Osteocyte (in vitro differentiated cells): ENCODE measurements around the gene NCL. TPM values are rescaled to one million over a fixed set of nuclear protein-coding genes. Genes with fewer than 3 reads are reported as not detected.

Experiments
- DNase-seq: peaks from one replicate; pipeline ENCODE4 v3.0.0; 2021; ENCODE audit warnings: mixed read lengths; ENCODE audit not compliant: unreplicated experiment; ENCODE audit errors: extremely low spot score
- H3K27ac Mint-ChIP-seq: one replicate; pipeline ENCODE4 v1.8.0; 2021; ENCODE audit warnings: mild to moderate bottlenecking, mixed read lengths; ENCODE audit not compliant: unreplicated experiment
- H3K27me3 Mint-ChIP-seq: one replicate; pipeline ENCODE4 v1.8.0; 2021; ENCODE audit warnings: mixed read lengths; ENCODE audit not compliant: unreplicated experiment
- H3K36me3 Mint-ChIP-seq: one replicate; pipeline ENCODE4 v1.8.0; 2021; ENCODE audit warnings: mixed read lengths; ENCODE audit not compliant: unreplicated experiment
- H3K4me1 Mint-ChIP-seq: one replicate; pipeline ENCODE4 v1.8.0; 2021; ENCODE audit warnings: mixed read lengths; ENCODE audit not compliant: unreplicated experiment
- H3K4me3 Mint-ChIP-seq: one replicate; pipeline ENCODE4 v1.8.0; 2021; ENCODE audit warnings: mild to moderate bottlenecking, moderate library complexity, mixed read lengths; ENCODE audit not compliant: unreplicated experiment
- H3K9me3 Mint-ChIP-seq: one replicate; pipeline ENCODE4 v1.8.0; 2021; ENCODE audit warnings: mixed read lengths; ENCODE audit not compliant: unreplicated experiment
- CTCF ChIP-seq: fragments of 200-600 bp; sonication (generic); IDR thresholded peaks from 2 replicates; pipeline ENCODE4 v1.5.0; 2021; ENCODE audit warnings: antibody characterized with exemption, mild to moderate bottlenecking, moderate library complexity
- total RNA-seq: library from RNA; stranded (reverse); gene quantifications from 2 replicates; pipeline ENCODE4 v1.2.1, GENCODE V29; 2021

NCL gene
- total RNA-seq, 1 donor from 2014 or later = 421 TPM

- no peak for DNase-seq
- Mint-ChIP-seq H3K4me3 (no peak overlapping the region), H3K36me3 (no peaks in the 10 kb centered on the region), H3K4me1 (peaks cover 5% of the 10 kb centered on the region), H3K27ac (no peak overlapping the region), H3K27me3 (no peaks in the 10 kb centered on the region), H3K9me3 (no peaks in the 10 kb centered on the region)
- TF ChIP-seq CTCF = no peak
These were observed 45.3 kb downstream of the NCL start for GRCh38 chr2:231418820-231419640.

GRCh38 chr2:231415029-231415428, 49.3 kb downstream of the NCL start:
- Mint-ChIP-seq H3K36me3 (no peaks in the 10 kb centered on the region), H3K4me1 (peaks cover 24% of the 10 kb centered on the region), H3K4me3 (no peak overlapping the region), H3K27ac (no peak overlapping the region), H3K9me3 (peaks cover 4% of the 10 kb centered on the region), H3K27me3 (no peaks in the 10 kb centered on the region)
- TF ChIP-seq CTCF = no peak
- no peak for DNase-seq

GRCh38 chr2:231413921-231414476, 50.3 kb downstream of the NCL start:
- H3K27me3 Mint-ChIP-seq = no peaks in the 10 kb centered on the region
- TF ChIP-seq CTCF = no peak
- no peak for DNase-seq
- peaks cover 4% of the 10 kb centered on the region for H3K9me3 Mint-ChIP-seq
- H3K4me3 Mint-ChIP-seq = no peak overlapping the region
- H3K27ac Mint-ChIP-seq = no peak overlapping the region
- H3K4me1 Mint-ChIP-seq = peaks cover 24% of the 10 kb centered on the region
- H3K36me3 Mint-ChIP-seq = no peaks in the 10 kb centered on the region

GRCh38 chr2:231413456-231413855, 50.8 kb downstream of the NCL start:
- Mint-ChIP-seq H3K4me3 (no peak overlapping the region), H3K27me3 (no peaks in the 10 kb centered on the region), H3K9me3 (peaks cover 4% of the 10 kb centered on the region), H3K36me3 (no peaks in the 10 kb centered on the region), H3K27ac (no peak overlapping the region), H3K4me1 (peaks cover 24% of the 10 kb centered on the region)
- TF ChIP-seq CTCF = no peak
- no peak for DNase-seq

- Mint-ChIP-seq H3K27ac (no peak overlapping the region), H3K4me3 (peak overlapping the region; percentile 68), H3K9me3 (peaks cover 4% of the 10 kb centered on the region), H3K27me3 (no peaks in the 10 kb centered on the region), H3K4me1 (peaks cover 24% of the 10 kb centered on the region), H3K36me3 (no peaks in the 10 kb centered on the region)
- DNase-seq = no peak
- TF ChIP-seq CTCF = no peak
These were observed 51.7 kb downstream of the NCL start for GRCh38 chr2:231412618-231412963.
